Kidney (tissue), 14 donors: ENCODE measurements around the gene LMNTD1. TPM values are rescaled to one million over a fixed set of nuclear protein-coding genes. Genes with fewer than 3 reads are reported as not detected.

Experiments used
- DNase-seq, 5 donors: peaks; one replicate each; pipeline ENCODE4 v3.0.0-alpha.2; 2013 to 2020
- FAIRE-seq: peaks from 2 replicates; lab custom pipeline; 2012; peaks lifted over from hg19 to GRCh38; lab: Jason Lieb, UNC
- H3K27ac ChIP-seq, 2 donors: one replicate each; pipeline ENCODE4 v1.7.0; 2013; ENCODE audit warnings: low read depth in 2 of 2, low read length in 2 of 2, inconsistent platforms in 1 of 2
- H3K27me3 ChIP-seq: one replicate; pipeline ENCODE4 v1.7.1; 2013; ENCODE audit warnings: low read length, inconsistent platforms; ENCODE audit not compliant: control insufficient read depth, insufficient read depth
- H3K36me3 ChIP-seq, 3 donors: one replicate each; pipeline versions ENCODE4 v1.7.0 to v1.7.1; 2013; ENCODE audit warnings: low read length in 3 of 3, control low read depth in 1 of 3, inconsistent platforms in 1 of 3; ENCODE audit not compliant: insufficient read depth in 3 of 3, control insufficient read depth in 2 of 3
- H3K4me1 ChIP-seq, 3 donors: one replicate each; pipeline versions ENCODE4 v1.7.0 to v1.7.1; 2013; ENCODE audit warnings: low read length in 3 of 3, inconsistent platforms in 1 of 3, low read depth in 1 of 3; ENCODE audit not compliant: control insufficient read depth in 2 of 3, insufficient read depth in 2 of 3
- H3K4me3 ChIP-seq, 3 donors: one replicate each; pipeline versions ENCODE4 v1.7.0 to v1.8.1; 2013; ENCODE audit warnings: low read length in 3 of 3, control low read depth in 1 of 3, inconsistent platforms in 1 of 3
- H3K9ac ChIP-seq, 3 donors: one replicate each; pipeline versions ENCODE4 v1.7.0 to v1.7.1; 2013; ENCODE audit warnings: low read length in 3 of 3, control low read depth in 1 of 3, inconsistent platforms in 1 of 3
- H3K9me3 ChIP-seq, 3 donors: one replicate each; pipeline versions ENCODE4 v1.7.0 to v1.7.1; 2013; ENCODE audit warnings: low read length in 3 of 3, control low read depth in 1 of 3, inconsistent platforms in 1 of 3; ENCODE audit not compliant: control insufficient read depth in 2 of 3, insufficient read depth in 1 of 3
- CTCF ChIP-seq: IDR thresholded peaks from 3 replicates; pipeline ENCODE4 v1.5.1; 2012; ENCODE audit warnings: mild to moderate bottlenecking, moderate library complexity, borderline replicate concordance; ENCODE audit not compliant: insufficient read depth; ENCODE audit errors: extremely low read depth
- intact Hi-C: fragments of 100-400 bp; cut with DNase I; formaldehyde crosslinking; loops from one replicate; pipeline ENCODE4 v1.11.1; 2022
- polyA plus RNA-seq: library from polyadenylated mRNA; stranded (reverse); fragments of 350-450 nt; fragmentation: Illumina TruSeq; extraction: RNeasy Lipid Tissue Mini Kit (QIAGEN cat#74804); gene quantifications from one replicate; pipeline ENCODE4 v1.2.3, GENCODE V29; 2014; ENCODE audit warnings: low read depth, low replicate concordance; ENCODE audit not compliant: insufficient read depth
- total RNA-seq: library from RNA; stranded (reverse); fragmentation: NEBNext Ultra II Directional; extraction: Animal tissue kit (Norgen Biotek cat#: 25700); gene quantifications from one replicate; pipeline ENCODE4 v1.2.1, GENCODE V29; 2021
- donor health status: control.
- donor health status: control.
- donor health status: control.
- donor health status: control.
- donor health status: control.
- donor health status: DM: yes; HTN: yes; CAD: no.
- donor health status: Normal renal cell carcinoma (clear cell type).

LMNTD1 gene
- total and polyA plus RNA-seq, 2 donors from 2014 or later = not detected

GRCh38 chr12:25584596-25584995, 31.5 kb upstream of the LMNTD1 start:
- intact Hi-C loops = no loop called here
- H3K27ac ChIP-seq = no peak overlapping the region
- H3K4me1 ChIP-seq = no peaks in the 10 kb centered on the region
- no peak overlapping the region for H3K9ac ChIP-seq
- H3K27me3 ChIP-seq = no peaks in the 10 kb centered on the region
- FAIRE-seq (no peak), DNase-seq (no peak)
- H3K4me3 ChIP-seq = no peak overlapping the region
- no peaks in the 10 kb centered on the region for H3K9me3 ChIP-seq
- no peak for TF ChIP-seq CTCF
- H3K36me3 ChIP-seq = no peaks in the 10 kb centered on the region

- Histone ChIP-seq H3K9me3 (no peaks in the 10 kb centered on the region), H3K9ac (no peak overlapping the region), H3K27me3 (no peaks in the 10 kb centered on the region), H3K36me3 (no peaks in the 10 kb centered on the region), H3K27ac (no peak overlapping the region), H3K4me3 (no peak overlapping the region), H3K4me1 (no peaks in the 10 kb centered on the region)
- peak in 1 of 5 donors; percentile 22 for DNase-seq
- TF ChIP-seq CTCF = peak; percentile 27
- no peak for FAIRE-seq
- intact Hi-C loops = no loop called here
Measured at GRCh38 chr12:25583545-25583944, 30.5 kb upstream of the LMNTD1 start.

GRCh38 chr12:25581067-25581466, 28.0 kb upstream of the LMNTD1 start:
- H3K9ac ChIP-seq = no peak overlapping the region
- no peaks in the 10 kb centered on the region for H3K4me1 ChIP-seq
- H3K4me3 ChIP-seq = no peak overlapping the region
- no peak for DNase-seq
- no peak for FAIRE-seq
- intact Hi-C loops = no loop called here
- H3K27ac ChIP-seq = no peak overlapping the region
- H3K36me3 ChIP-seq = no peaks in the 10 kb centered on the region
- H3K9me3 ChIP-seq = no peaks in the 10 kb centered on the region
- H3K27me3 ChIP-seq = no peaks in the 10 kb centered on the region
- no peak for TF ChIP-seq CTCF
